ENCODE data around the gene C6orf120.

Gene C6orf120

DNA sequence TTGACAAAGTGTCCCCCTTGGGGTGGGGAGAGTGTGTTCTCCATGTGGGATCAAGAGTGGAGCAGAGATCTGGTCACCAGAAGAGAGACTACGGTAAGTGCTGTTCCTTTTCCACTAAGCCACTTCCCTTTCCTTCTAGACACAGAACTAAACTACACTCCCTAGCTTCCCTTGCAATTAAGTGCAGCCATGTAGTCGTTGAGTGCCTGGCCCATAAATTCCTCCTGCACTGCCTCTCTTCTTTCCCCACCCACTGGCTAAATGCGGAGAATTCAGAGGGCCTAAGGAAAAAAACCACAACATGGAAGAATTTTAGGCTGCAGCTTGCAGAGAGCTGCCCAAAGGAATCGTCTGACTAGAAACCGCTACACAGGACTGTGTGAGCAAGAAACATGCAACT, 1.6 kb upstream of the C6orf120 start:
- Histone ChIP-seq H3K4me1 (ENCODE audit: control insufficient read depth in 1 of 2, insufficient read depth in 1 of 2, low read depth in 1 of 2, low read length in 1 of 2) (peaks cover 22 to 25% of the 10 kb centered on the region in 2 experiments), H3K9me3 (peaks cover 5% of the 10 kb centered on the region), H3K27ac (no peak overlapping the region), H3K4me3 (ENCODE audit: low read depth in 1 of 2, low read length in 1 of 2) (no peak overlapping the region), H3K27me3 (no peaks in the 10 kb centered on the region), H3K36me3 (no peaks in the 10 kb centered on the region)
- TF ChIP-seq, protein P1, sequence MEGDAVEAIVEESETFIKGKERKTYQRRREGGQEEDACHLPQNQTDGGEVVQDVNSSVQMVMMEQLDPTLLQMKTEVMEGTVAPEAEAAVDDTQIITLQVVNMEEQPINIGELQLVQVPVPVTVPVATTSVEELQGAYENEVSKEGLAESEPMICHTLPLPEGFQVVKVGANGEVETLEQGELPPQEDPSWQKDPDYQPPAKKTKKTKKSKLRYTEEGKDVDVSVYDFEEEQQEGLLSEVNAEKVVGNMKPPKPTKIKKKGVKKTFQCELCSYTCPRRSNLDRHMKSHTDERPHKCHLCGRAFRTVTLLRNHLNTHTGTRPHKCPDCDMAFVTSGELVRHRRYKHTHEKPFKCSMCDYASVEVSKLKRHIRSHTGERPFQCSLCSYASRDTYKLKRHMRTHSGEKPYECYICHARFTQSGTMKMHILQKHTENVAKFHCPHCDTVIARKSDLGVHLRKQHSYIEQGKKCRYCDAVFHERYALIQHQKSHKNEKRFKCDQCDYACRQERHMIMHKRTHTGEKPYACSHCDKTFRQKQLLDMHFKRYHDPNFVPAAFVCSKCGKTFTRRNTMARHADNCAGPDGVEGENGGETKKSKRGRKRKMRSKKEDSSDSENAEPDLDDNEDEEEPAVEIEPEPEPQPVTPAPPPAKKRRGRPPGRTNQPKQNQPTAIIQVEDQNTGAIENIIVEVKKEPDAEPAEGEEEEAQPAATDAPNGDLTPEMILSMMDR (IDR thresholded peaks at IDR 0.05) = no peak

DNA sequence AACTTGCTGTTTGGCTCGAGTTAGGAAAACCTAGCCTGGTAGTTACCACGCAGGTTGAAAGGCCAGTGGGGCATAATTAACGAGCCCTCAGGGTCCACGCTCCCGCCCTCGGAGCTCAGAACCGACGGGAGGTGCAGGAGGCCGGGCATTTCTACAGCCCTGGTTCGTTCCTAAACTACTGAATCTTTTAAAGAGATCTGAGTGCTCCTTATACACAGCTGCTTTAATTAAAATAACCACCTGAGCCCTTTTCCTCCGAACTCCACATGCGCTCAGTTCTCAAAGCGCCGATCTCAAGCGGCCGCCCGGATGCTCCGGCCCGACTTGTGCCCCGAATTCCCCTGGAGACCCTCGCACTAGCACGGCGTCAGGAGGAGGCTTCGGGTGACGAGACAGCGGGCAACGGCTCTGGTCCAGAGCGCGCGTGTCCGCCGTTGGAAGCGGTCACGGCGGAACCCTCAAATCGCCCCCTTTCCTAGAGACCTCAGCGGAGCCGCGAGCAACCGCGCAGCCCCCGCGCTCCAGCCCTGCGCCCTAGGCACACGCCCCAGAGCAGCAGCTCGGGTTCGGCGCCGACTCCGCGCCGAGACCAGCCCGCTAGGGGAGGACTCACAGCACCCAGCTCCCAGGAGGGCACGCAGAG, 494 bp upstream of the C6orf120 start:
- peak overlapping the region; percentile 85 for H3K27ac ChIP-seq
- peak overlapping the region; percentile 88 to 92 for H3K4me3 ChIP-seq (ENCODE audit: low read depth in 1 of 2, low read length in 1 of 2)
- peaks cover under 1% of the 10 kb centered on the region for H3K9me3 ChIP-seq
- H3K4me1 ChIP-seq (ENCODE audit: control insufficient read depth in 1 of 2, insufficient read depth in 1 of 2, low read depth in 1 of 2, low read length in 1 of 2) = peaks cover 22 to 25% of the 10 kb centered on the region in 2 experiments
- H3K27me3 ChIP-seq = no peaks in the 10 kb centered on the region
- TF ChIP-seq, protein P1 (IDR thresholded peaks at IDR 0.05) = no peak
- H3K36me3 ChIP-seq = no peaks in the 10 kb centered on the region

DNA sequence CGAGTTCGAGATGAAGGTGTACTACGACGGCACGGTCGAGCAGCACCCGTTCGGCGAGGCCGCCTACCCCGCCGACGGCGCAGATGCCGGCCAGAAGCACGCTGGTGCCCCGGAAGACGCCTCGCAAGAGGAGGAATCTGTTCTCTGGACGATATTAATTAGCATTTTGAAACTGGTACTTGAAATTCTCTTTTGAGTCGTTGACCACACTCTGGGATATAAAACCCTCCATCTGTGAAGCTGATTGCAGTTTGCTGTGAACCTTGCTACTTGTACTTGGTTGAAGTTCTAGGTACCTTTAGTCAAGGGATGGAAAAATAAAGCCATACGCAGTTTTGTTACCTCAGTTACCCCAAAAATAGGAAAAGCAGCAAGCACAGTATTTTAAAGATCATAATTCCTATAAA, 917 bp downstream of the C6orf120 start:
- H3K4me3 ChIP-seq (ENCODE audit: low read depth in 1 of 2, low read length in 1 of 2) = peak overlapping the region; percentile 88 to 92
- no peaks in the 10 kb centered on the region for H3K27me3 ChIP-seq
- peak overlapping the region; percentile 85 for H3K27ac ChIP-seq
- H3K36me3 ChIP-seq = no peaks in the 10 kb centered on the region
- TF ChIP-seq, protein P1 (IDR thresholded peaks at IDR 0.05) = no peak
- peaks cover 22 to 25% of the 10 kb centered on the region in 2 experiments for H3K4me1 ChIP-seq (ENCODE audit: control insufficient read depth in 1 of 2, insufficient read depth in 1 of 2, low read depth in 1 of 2, low read length in 1 of 2)
- H3K9me3 ChIP-seq = no peaks in the 10 kb centered on the region

DNA sequence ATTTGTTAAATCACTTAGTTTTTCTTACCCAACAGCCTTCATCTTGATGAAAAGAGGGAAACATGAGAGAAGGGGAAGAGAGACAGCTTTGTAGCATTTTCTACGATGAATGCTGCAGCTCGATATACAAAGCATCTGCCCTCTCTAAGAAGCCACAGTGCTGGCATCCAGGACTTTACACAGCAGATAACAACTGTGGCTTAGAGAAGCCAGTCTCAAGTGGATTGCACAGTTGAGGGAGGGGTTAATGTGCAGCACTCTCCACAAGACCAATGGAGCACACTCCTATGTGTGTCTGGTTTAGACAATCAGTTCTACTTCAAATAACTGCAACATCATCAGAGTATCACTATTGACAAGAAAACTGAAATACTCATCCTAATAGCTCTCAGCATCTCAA, 5.8 kb downstream of the C6orf120 start:
- Histone ChIP-seq H3K4me3 (ENCODE audit: low read depth in 1 of 2, low read length in 1 of 2) (no peak overlapping the region), H3K27ac (no peak overlapping the region), H3K36me3 (peaks cover 10% of the 10 kb centered on the region), H3K9me3 (no peaks in the 10 kb centered on the region), H3K27me3 (no peaks in the 10 kb centered on the region), H3K4me1 (ENCODE audit: control insufficient read depth in 1 of 2, insufficient read depth in 1 of 2, low read depth in 1 of 2, low read length in 1 of 2) (peaks cover 4 to 5% of the 10 kb centered on the region in 2 experiments)
- TF ChIP-seq, protein P1 (IDR thresholded peaks at IDR 0.05) = no peak

GRCh38 chr6:169709293-169709692, 7.4 kb downstream of the C6orf120 start:
- Histone ChIP-seq H3K36me3 (peaks cover 10% of the 10 kb centered on the region), H3K27ac (no peak overlapping the region), H3K4me3 (ENCODE audit: low read depth in 1 of 2, low read length in 1 of 2) (no peak overlapping the region), H3K27me3 (no peaks in the 10 kb centered on the region), H3K9me3 (no peaks in the 10 kb centered on the region), H3K4me1 (ENCODE audit: control insufficient read depth in 1 of 2, insufficient read depth in 1 of 2, low read depth in 1 of 2, low read length in 1 of 2) (no peaks in the 10 kb centered on the region)
- TF ChIP-seq, protein P1 (IDR thresholded peaks at IDR 0.05) = no peak
